Prostate gland (tissue), 2 donors: ENCODE data around the gene ATP6V1E1. TPM values are rescaled to one million over a fixed set of nuclear protein-coding genes. Genes with fewer than 3 reads are reported as not detected.

ENCODE experiments used
- DNase-seq: peaks from one replicate; pipeline ENCODE4 v3.0.0-alpha.2; 2019; ENCODE audit warnings: low spot score
- H3K27ac ChIP-seq, 2 donors: fragments of 200-600 bp; sonication (generic); 2 replicates each; pipeline ENCODE4 v1.5.1; 2017 to 2019
- H3K27me3 ChIP-seq: fragments of 200-600 bp; sonication (generic); replicated peaks from 2 replicates; pipeline ENCODE4 v1.5.1; 2019; ENCODE audit not compliant: insufficient read depth
- H3K36me3 ChIP-seq, 2 donors: fragments of 200-600 bp; sonication (generic); 1 replicate in 1 of 2; 2 replicates in 1 of 2; pipeline versions ENCODE4 v1.5.1 to v1.8.1; 2017 to 2019
- H3K4me1 ChIP-seq: fragments of 200-600 bp; sonication (generic); replicated peaks from 2 replicates; pipeline ENCODE4 v1.5.1; 2019
- H3K4me3 ChIP-seq, 2 donors: fragments of 200-600 bp; sonication (generic); 2 replicates each; pipeline ENCODE4 v1.5.1; 2017 to 2019
- H3K9me3 ChIP-seq: fragments of 200-600 bp; sonication (generic); 2 replicates; pipeline ENCODE4 v1.5.1; 2017
- POLR2A ChIP-seq: fragments of 450-650 bp; IDR thresholded peaks from one replicate; pipeline ENCODE4 v1.6.1; 2016; ENCODE audit warnings: antibody characterized with exemption, mild to moderate bottlenecking
- POLR2AphosphoS5 ChIP-seq: sonication (generic); formaldehyde crosslinking; IDR thresholded peaks from one replicate; pipeline ENCODE4 v1.6.1; 2017; ENCODE audit warnings: antibody characterized with exemption
- WGBS: methylation state at CpG from one replicate; pipeline ENCODE4 v1.1.5; 2018; 5-methylcytosine and 5-hydroxymethylcytosine counted together
- intact Hi-C: fragments of 100-400 bp; cut with DNase I; formaldehyde crosslinking; loops from one replicate; pipeline ENCODE4 v1.14.2; 2022
- total RNA-seq, 2 donors: library from RNA; depleted of rRNA; stranded (reverse); fragments of >200 nt; gene quantifications; one replicate each; pipeline ENCODE4 v1.1.0, GENCODE V29; 2016
- TF ChIP-seq, protein P1 (sequence below), 4 experiments: fragments of 200-600 bp in 2 of 4; fragments of 450-650 bp in 2 of 4; sonication (generic) in 2 of 4; IDR thresholded peaks; 1 replicate in 3 of 4; 2 replicates in 1 of 4; pipeline ENCODE4 v1.5.1; 2016 to 2019; ENCODE audit warnings: antibody characterized with exemption in 4 of 4, mild to moderate bottlenecking in 2 of 4, moderate library complexity in 2 of 4

The ATP6V1E1 gene
- total RNA-seq, 2 donors from 2014 or later = 101 to 150 TPM

DNA sequence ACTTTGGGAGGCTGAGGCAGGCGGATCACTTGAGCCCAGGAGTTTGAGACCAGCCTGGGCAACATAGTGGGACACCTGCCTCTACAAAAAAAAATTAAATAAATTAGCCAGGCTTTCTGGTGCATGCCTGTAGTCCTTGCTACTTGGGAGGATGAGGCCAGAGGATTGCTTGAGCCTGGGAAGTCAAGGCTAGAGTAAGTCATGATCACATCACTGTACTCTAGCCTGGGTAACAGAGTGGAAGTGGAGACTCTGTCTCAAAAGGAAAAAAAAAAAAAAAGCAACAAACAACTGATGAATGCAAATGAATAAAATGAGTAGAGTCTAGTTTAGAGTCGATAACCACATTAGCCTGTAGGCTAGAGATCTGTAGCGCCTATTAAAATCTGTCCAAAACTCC lies 6.1 kb upstream of the ATP6V1E1 start:
- TF ChIP-seq POLR2AphosphoS5 = no peak
- TF ChIP-seq, protein P1, sequence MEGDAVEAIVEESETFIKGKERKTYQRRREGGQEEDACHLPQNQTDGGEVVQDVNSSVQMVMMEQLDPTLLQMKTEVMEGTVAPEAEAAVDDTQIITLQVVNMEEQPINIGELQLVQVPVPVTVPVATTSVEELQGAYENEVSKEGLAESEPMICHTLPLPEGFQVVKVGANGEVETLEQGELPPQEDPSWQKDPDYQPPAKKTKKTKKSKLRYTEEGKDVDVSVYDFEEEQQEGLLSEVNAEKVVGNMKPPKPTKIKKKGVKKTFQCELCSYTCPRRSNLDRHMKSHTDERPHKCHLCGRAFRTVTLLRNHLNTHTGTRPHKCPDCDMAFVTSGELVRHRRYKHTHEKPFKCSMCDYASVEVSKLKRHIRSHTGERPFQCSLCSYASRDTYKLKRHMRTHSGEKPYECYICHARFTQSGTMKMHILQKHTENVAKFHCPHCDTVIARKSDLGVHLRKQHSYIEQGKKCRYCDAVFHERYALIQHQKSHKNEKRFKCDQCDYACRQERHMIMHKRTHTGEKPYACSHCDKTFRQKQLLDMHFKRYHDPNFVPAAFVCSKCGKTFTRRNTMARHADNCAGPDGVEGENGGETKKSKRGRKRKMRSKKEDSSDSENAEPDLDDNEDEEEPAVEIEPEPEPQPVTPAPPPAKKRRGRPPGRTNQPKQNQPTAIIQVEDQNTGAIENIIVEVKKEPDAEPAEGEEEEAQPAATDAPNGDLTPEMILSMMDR (IDR thresholded peaks at IDR 0.05) = no peak
- TF ChIP-seq POLR2A = no peak
- WGBS = 86% methylated on average over 3 of the region's 3 CpGs
- DNase-seq = no peak
- H3K4me3 ChIP-seq = no peak overlapping the region
- H3K27me3 ChIP-seq = no peaks in the 10 kb centered on the region
- H3K27ac ChIP-seq = no peak overlapping the region
- no peaks in the 10 kb centered on the region for H3K9me3 ChIP-seq
- peaks cover under 1% of the 10 kb centered on the region for H3K4me1 ChIP-seq
- no peaks in the 10 kb centered on the region for H3K36me3 ChIP-seq
- intact Hi-C loops = no loop called here

DNA sequence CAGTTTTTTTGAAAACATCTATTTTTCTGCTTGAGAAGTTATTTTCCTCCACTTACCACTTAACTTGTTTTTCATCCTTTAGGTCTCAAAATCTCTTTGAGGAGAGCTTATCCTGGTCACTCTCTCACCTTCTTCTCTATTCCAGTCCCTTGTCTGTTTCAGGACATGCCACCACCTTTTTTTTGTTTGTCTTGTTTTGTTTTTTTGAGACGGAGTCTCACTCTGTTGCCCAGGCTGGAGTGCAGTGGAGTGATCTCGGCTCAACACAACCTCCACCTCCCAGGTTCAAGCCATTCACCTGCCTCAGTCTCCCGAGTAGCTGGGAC lies 5.4 kb upstream of the ATP6V1E1 start:
- no peak for DNase-seq
- intact Hi-C loops = no loop called here
- Histone ChIP-seq H3K4me1 (no peaks in the 10 kb centered on the region), H3K4me3 (no peak overlapping the region), H3K36me3 (no peaks in the 10 kb centered on the region), H3K9me3 (no peaks in the 10 kb centered on the region), H3K27ac (peak overlapping the region; percentile 26 to 57), H3K27me3 (no peaks in the 10 kb centered on the region)
- 82% methylated on average over 3 of the region's 3 CpGs for WGBS
- no peak for TF ChIP-seq POLR2AphosphoS5
- TF ChIP-seq, protein P1 (IDR thresholded peaks at IDR 0.05) = no peak
- TF ChIP-seq POLR2A = no peak

DNA sequence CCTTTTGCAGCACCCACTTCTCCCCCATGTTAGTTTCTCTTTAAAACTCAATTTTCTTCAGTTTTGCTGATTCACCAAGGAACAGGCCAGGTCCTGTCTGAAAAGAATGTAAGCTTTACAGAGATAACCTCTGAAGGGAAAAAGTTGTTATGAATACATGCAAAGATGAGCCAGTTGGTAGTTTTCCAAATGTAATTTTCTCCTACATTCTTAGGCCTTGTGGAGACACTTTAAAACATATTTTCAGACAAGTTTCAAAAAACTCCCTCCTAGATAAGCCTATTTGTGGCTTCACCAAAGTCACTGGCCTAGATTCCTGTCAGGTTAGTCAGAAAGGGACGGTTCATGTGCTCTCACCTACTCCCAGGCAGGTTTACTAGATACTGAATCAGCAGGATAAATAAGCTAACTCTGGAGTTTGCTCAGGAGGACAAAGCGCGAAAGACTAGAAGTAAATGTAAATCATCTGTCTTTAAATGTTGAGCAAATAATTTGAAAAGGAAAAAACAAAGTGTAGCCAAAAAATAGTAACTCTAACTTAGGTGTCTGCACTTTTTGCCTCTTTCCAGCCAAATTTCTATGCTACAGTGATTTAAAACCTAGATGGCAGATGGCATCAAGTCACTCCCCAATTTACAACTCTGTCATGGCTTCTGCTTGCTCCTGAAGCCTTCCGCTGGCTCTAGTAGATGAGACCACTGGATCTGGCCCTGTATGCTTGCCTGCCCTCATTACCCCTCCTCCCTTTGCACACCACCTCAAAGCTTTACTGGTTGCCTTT lies 4.9 kb upstream of the ATP6V1E1 start:
- no peaks in the 10 kb centered on the region for H3K9me3 ChIP-seq
- no peak overlapping the region for H3K4me3 ChIP-seq
- TF ChIP-seq, protein P1 (IDR thresholded peaks at IDR 0.05) = no peak
- peak; percentile 89 for TF ChIP-seq POLR2AphosphoS5
- intact Hi-C loops = no loop called here
- no peaks in the 10 kb centered on the region for H3K4me1 ChIP-seq
- peak; percentile 67 for DNase-seq
- H3K36me3 ChIP-seq = no peaks in the 10 kb centered on the region
- peak overlapping the region; percentile 26 to 57 for H3K27ac ChIP-seq
- 32% methylated on average over 4 of the region's 4 CpGs for WGBS
- H3K27me3 ChIP-seq = no peaks in the 10 kb centered on the region

DNA sequence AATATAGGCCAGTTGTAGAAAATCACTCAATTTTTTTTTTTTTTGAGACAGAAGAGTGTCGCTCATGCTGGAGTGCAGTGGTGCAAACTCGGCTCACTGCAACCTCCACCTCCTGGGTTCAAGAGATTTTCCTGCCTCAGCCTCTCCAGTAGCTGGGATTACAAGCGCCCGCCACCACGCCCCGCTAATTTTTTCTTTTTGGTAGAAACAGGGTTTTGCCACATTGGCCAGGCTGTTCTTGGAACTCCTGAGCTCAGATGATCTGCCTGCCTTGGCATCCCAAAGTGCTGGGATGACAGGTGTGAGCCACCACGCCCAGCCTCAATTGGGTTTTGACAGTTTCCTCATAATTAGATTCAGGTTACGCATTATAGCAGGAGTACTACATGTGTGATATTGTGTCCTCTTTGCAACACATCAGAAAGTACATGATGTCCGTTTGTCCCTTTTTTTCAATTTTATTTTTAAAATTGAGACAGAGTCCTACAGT lies 2.6 kb upstream of the ATP6V1E1 start:
- no peak for DNase-seq
- Histone ChIP-seq H3K36me3 (no peaks in the 10 kb centered on the region), H3K4me3 (no peak overlapping the region), H3K9me3 (no peaks in the 10 kb centered on the region), H3K4me1 (no peaks in the 10 kb centered on the region), H3K27ac (no peak overlapping the region), H3K27me3 (no peaks in the 10 kb centered on the region)
- intact Hi-C loops = no loop called here
- TF ChIP-seq POLR2A = no peak
- no peak for TF ChIP-seq POLR2AphosphoS5
- TF ChIP-seq, protein P1 (IDR thresholded peaks at IDR 0.05) = no peak
- WGBS = 98% methylated on average over 9 of the region's 9 CpGs

DNA sequence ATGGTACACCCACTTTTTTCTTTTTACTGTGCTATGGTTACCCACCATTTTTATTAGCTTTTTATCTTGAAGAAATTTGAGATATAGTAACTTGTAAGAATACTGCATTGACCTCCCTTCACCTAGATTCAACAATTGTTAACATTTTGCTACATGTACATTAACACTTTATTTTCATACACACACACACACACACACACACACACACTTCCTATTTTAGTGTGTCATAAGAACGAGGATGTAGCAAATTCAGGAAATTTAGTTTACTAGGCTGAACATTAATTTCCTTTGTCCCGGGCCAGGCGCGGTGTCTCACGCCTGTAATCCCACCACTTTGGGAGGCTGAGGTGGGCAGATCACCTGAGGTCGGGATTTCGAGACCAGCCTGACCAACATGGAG lies 1.1 kb upstream of the ATP6V1E1 start:
- Histone ChIP-seq H3K27ac (no peak overlapping the region), H3K4me1 (no peaks in the 10 kb centered on the region), H3K27me3 (no peaks in the 10 kb centered on the region), H3K36me3 (no peaks in the 10 kb centered on the region), H3K4me3 (no peak overlapping the region), H3K9me3 (no peaks in the 10 kb centered on the region)
- intact Hi-C loops = loop anchor here (1.0 to 10.0 kb wide), 3 partner anchors 9 to 465 kb away; partner anchors contain the start of gene BCL2L13
- 86% methylated on average over 7 of the region's 7 CpGs for WGBS
- DNase-seq = no peak
- TF ChIP-seq POLR2AphosphoS5 (no peak), POLR2A (no peak)
- TF ChIP-seq, protein P1 (IDR thresholded peaks at IDR 0.05) = no peak
